GM19035 (cell line): ENCODE results near the gene FAAP100.
A peak's percentile ranks its signal among the peaks of the same experiment; 100 is the strongest.

Source experiments
- ATAC-seq: cut with Tn5 transposase; IDR thresholded peaks from one replicate; pipeline ENCODE4 v1.9.1; 2021; ENCODE audit not compliant: unreplicated experiment

Gene FAAP100

GRCh38 chr17:81527591-81528383 lies 24.4 kb downstream of the FAAP100 start, which contains the start of gene FSCN2:
Gene FSCN2 (plus strand): TSS chr17:81528377. CDS start chr17:81528532, 155 bp downstream.
- no peak for ATAC-seq

DNA sequence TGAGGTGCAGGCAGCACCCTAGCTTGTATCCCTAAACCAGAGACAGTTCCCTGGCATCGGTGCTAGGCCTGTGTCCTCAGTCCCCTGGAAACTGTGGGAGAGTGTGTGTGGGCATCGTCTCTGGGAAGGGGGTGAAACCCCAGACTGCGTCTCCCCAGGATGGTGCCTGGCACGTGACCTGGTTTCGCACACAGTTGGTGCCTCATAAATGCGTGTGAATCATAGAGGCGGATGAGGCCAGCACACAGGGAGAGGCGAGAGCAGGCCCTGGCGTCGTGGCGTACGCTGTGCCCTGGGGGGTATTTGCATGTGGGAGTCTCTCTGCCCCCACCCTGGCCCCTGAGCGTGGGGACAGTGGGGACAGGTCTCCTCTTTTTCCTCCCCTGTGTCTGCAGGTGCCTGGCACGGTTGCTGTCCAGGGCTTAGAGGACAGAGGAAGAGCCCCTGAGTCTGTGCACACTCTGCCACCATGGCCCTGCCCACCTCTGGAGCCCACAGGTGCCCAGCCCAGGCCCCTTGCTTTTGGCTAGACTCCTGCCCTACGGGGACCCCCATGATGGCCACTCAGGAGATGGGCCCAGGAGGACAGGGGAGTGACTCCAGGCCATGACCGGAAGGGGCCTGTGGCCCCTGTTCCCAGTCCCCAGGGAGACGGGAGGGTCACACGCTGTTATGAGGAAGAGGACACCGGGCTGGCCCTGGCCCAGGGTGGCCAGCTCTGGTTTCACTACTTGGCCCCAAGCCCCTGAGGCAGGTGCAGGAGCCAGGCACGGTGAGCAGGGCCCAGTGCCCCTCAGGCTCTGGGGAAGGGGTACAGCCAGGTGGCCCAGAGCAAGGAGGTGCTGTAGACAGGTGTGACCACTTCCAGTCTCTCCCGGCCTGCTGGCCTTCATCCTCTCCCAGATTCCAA lies 25.2 kb downstream of the FAAP100 start:
- ATAC-seq: no peak

DNA sequence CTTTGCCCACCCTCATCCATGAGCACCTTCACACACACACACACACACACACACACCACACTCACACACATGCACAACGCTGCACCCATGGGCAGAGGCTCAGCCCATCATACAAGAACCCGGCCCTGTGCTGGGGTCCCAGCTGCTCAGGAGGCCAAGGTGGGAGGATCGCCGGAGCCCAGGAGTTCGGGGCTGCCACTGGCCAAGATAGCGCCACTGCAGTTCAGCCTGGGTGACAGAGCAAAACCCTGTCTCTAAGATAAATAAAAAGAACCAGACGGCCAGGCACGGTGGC lies 27.3 kb downstream of the FAAP100 start:
- no peak for ATAC-seq

- ATAC-seq: no peak
Observed at GRCh38 chr17:81524039-81524864, 27.9 kb downstream of the FAAP100 start.

DNA sequence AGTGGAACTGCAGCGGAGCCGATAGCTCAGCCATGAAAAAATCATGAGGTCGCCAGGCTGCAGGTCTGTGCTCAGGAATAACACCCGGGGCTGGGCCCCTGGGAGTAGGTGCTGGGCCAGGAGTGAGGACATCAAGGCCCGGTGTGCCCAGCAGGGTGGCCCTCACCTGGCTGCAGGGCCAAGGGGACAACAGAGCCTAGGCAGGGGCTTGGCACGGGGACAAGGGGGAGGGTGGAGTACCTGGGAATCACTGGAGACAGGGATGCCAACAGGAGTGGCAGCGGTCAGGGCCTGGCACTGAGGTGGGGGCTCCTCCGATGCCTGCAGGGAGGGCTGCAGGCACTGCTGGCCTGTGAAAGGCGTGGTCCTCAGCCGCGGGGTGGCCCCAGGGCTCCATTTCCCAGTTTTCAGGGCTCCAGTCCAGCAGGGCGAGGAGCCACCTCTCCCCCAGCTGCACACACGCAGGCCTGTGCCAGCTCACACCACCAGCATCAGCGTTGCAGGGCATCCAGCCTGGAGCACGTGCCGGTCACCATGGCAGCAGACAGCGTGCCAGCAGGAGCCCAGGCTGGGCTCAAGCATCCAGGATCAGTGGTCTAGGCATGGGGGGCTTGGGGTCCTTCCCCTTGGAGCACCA lies 28.6 kb downstream of the FAAP100 start:
- ATAC-seq: no peak

DNA sequence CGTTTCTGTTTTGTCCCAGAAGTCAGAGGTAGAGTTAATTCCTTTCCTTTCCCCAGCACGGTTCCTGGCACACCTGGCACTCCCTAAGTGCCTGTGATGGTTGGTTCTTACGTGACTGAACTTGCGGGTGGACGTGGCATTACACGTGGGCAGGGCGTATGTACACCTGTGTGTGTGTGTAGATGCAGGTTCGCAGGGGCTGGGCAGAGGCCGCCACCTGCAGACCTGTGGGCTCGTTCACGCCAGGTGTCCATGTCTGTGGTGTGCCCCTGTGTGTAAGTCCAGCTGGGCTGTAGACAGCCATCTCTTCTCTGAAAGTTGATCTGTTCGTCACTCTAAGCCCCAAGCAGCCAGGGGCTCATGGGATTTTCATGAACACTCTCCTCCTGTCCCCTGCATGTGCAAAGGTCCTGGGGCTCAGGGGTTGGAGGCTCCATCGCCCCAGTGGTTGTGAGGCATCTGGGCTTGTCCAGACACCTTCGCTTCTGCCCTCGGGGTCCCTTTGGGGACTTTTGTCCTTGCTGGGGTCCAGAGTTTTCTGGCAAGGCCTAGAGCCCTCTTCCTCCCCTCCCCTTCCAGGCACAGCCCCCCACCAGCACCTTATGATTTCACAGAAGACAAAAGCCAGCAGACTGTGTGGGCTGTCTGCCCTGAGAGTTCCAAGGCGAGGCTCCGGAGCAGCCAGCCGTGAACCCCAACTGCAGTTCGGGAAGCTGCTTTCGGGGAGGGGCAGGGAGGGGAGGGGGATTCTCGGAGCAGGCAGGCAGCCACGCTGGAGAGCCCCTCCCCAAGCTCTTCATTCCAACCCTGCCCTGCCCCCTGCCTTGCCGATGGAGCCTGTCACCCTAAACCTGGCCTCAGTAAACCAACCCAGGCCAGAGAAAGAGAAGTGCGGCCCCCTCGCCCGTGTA lies 29.4 kb downstream of the FAAP100 start:
- ATAC-seq: no peak

DNA sequence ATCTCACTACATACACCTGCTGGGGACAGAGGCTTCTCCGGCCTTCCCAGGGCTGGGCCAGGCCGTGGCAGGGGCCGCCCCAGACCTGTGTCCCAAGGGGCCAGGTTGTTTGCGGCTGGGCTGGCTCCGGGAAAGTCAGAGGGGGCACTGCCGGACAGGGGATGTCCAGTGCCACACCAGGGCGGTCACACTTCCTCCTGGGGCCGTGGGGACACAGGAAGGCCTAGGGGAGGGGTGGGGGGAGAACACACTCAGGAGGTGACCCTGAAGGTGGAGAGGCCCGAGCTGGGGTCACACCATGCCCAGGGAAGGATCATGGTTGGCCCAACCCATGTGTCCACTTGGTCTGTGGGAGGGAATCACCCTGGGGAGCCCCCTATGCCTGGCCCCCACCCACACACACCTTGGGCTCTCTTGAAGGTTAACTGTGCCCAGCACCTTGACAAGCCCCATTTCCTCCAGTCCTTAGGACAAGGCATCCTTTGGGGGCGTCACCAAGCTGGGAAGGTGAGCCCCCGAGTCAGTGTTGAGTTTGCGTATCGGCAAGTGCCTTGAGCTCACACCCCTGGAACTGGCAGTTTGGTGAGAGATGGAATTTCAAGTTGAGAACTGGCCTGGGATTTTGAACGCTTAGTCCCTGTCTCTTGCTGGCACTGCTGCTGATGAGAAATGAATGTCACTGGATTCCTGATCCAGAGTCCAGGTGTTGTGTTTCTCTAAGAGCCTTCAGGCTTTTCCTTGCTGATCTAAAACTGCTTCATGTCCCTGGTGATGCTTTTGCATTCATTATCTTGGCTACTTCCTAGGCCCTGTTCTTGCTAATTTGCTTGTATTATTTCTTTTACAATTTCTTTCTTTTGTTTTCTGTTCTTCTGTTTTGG lies 31.9 kb downstream of the FAAP100 start:
- no peak for ATAC-seq

GRCh38 chr17:81519284-81520020 lies 32.7 kb downstream of the FAAP100 start:
- ATAC-seq: no peak

- ATAC-seq: no peak
Observed at GRCh38 chr17:81518785-81519283, 33.3 kb downstream of the FAAP100 start.

DNA sequence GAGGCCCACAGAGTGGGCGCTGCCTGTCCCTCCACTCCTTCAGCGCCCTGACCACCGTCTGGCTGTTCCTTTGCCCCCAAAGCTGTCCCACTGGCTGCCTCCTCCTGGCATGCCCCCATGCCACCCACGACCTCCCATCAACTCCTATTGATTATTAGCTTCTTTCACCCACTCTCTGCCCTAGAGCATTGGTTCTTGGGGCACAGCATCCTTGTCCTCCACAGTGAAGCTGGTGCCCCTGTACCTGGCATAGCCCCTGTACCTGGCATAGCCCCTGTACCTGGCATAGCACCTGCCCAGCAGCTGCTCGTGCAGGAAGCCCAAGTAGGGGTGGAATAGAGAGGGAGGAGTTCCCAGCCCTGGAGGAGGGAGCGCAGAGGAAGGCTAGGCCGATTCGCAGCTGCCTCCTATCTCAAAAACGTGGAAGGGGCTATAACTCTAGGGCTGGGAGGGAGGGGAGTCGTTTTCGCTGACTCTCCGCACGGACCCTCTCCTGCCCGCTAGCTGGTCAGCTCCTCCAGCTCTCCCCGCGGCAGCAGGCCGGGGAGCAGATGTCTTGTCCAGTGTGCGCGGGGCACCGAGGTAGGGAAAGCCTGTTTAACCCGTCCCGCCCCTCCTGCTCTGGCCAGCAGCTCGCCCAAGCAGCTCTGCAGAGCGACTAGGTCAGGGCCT lies 33.9 kb downstream of the FAAP100 start:
- ATAC-seq: no peak

GRCh38 chr17:81517339-81518112 lies 34.6 kb downstream of the FAAP100 start:
- ATAC-seq: peak; percentile 16

DNA sequence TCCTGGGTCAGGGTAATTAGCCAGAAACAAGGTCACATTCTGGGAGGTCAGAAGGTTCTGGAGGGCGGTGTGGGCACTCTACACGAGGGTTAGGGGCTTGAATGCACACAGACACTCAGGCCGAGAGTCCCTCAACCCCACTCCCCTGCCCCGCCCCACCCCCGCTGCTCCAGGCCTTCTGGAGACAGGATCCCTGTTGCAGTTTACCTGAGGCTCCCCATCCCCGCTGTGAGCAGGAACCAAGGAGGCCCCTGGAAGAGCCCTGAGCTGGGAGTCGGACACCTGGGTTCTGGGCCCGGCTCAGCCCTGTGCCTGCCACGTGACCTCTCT lies 35.2 kb downstream of the FAAP100 start:
- no peak for ATAC-seq

DNA sequence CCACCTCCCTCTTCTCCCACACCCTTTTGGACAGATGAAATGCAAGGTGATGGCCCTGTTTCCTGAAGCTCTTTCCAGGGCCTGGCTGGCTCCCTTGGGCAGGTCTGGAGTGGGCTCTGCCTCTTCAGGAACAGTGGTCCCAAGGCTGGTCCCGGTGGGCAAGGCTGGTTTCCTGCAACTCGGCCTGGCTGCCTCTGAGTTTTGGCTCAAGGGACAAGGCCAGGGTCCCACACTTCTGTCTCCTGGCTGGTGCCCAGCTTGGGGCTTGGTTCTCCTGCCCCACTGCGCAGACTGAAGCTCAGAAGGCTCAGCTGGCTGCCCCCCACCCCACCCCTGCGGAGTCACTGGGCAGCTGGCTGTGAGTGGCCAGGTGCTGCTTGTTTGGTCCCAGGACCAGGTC lies 35.7 kb downstream of the FAAP100 start:
- ATAC-seq: no peak

- no peak for ATAC-seq
Observed at GRCh38 chr17:81515530-81516041, 36.6 kb downstream of the FAAP100 start.

DNA sequence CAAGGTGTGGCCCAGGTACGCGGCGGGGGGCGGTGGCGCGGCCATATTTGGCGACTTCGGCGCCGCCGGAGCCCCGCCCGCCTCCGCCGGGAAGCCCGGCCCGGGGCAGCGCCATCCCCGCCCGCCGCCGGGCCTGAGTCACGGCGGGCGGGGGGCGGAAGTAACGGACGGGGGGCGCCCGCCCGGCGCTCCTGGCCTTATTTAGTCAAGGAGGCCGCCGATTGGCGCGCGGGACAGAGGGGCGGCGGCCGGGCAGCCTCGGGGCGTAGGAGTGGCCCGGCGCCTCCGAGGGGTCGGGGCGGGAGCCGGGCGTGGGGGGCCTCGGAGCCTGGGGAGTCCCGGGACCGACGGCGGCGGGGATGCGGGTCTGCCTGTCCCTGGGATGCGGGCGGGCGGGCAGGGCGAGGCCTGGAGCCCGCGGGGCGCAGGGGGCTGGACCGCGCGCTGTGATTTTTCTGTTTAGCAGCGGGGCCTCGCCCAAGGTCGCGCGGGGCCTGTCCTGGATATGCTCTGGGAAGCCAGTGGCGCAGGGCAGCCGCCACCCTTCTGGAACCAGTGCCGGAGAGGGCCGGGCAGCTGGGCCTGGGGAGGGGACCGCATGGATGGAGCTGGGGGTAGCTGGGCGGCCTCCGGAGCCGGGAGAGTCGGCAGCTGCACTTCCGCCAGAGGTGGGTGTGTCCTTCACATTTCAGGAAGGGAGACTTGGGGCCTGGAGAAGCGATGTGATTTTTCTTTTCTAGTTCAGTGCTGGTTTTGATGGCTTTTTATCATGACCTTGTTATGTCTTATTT lies 37.2 kb downstream of the FAAP100 start:
- ATAC-seq: peak; percentile 19

DNA sequence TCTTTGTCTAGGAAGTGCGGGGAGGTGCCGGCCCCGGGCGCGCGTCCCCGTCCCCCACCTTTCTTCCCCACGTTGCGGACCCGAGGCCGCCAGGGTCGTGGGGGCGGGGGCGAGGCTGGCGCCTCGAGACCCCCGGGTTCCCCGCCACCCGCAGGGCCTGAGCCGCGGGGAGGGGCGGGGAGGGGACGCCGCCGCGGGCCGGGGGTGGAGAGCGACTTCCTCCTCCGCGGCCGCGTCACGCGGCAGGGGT lies 37.7 kb downstream of the FAAP100 start:
- no peak for ATAC-seq
